Suppressor macrophage (primary cell): ENCODE data around the gene RABL6.

Experiments used
- DNase-seq, 4 experiments: peaks; one replicate each; pipeline ENCODE4 v3.0.0-alpha.2; 2020 to 2022

Gene RABL6

GRCh38 chr9:136848393-136849037 lies 40.8 kb downstream of the RABL6 start:
- peak; percentile 14 to 54 (median 34) for DNase-seq

DNA sequence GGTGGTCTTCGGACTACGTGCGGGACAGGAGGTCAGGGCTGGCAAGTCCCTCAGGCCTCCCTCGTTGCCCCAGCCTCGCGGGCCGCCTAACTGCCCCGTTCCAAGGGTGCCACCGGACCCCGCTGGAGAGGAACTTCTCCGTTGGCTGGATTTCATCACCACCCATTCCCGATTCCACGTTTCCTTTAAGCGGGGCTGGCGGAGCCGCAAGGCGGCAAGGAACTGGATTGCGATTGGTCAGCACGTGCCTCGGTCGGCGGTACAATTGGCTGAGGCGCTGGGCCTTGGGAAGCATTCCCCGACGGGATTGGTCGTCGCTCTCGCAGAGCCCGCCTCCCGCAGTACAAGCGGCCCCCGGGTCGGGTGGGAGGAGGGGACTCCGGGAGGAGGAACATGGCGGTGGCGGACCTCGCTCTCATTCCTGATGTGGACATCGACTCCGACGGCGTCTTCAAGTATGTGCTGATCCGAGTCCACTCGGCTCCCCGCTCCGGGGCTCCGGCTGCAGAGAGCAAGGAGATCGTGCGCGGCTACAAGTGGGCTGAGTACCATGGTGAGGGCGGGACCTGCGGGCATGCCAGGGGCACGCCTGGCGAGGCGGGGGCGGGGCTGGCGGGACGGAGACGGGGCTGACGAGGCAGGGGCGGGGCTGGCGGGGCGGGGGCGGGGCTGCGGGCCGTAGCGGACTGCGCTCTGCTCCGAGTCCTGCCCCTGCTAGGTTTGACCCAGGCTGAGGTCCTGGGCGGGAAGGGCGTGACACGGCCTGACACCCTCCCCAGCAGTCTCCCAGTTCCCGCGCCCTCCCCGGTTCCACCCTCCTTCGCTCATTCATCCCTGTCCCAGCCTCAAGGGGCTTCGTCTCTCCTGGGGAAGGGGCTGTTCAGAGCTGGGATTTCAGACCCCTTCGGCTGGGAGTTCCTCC lies 41.6 kb downstream of the RABL6 start, which contains the start of gene PHPT1:
Gene PHPT1 (plus strand): TSS at position 372 of the 922 bp plus-strand sequence. CDS start 22 bp downstream, at position 394.
- DNase-seq = peak; percentile 99 to 100 (median 100)

DNA sequence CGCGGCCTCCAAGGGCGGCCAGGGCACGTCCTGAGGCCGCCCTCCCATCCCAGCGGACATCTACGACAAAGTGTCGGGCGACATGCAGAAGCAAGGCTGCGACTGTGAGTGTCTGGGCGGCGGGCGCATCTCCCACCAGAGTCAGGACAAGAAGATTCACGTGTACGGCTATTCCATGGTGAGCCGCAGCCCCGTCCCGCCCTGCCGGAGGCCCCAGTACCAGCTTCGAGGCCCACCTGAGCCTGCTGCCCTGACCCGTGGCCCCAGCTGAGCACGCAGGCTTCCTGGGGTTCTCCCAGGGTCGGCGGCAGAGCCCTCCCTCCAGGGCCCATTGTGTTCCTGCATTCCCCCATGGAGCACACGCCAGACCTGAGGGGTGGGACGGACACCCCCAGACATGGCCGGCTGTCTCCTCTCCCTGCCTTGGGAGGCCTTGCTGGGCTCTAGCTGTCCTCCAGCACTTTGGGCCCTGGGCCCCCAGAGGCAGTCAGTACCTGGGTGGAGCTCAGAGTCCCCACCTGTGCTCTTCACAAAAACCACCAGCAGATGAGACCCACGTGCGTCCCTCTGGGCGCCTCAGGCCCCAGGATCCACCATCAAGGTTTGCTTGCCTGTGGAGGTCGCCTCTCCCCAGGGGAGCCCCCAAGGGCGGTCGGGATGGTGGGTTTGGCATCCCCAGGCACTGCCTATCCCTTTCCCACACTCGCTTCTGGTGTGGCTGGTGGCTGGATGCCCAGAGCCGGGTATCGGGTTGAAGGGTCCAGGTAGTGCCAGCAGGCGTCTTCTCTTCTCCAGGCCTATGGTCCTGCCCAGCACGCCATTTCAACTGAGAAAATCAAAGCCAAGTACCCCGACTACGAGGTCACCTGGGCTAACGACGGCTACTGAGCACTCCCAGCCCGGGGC lies 42.5 kb downstream of the RABL6 start:
- no peak for DNase-seq

- DNase-seq = peak in 1 of 4 experiments; percentile 1
These were observed 43.4 kb downstream of the RABL6 start for GRCh38 chr9:136850866-136851775.

GRCh38 chr9:136851941-136852663 lies 44.4 kb downstream of the RABL6 start, which contains the start of gene MAMDC4:
TSS of gene MAMDC4 (plus strand) at chr9:136852346. CDS start at chr9:136852417, 71 bp downstream.
- no peak for DNase-seq

- peak in 1 of 4 experiments; percentile 1 for DNase-seq
These were observed 45.2 kb downstream of the RABL6 start for GRCh38 chr9:136852664-136853595.

GRCh38 chr9:136853596-136854112 lies 45.9 kb downstream of the RABL6 start:
- DNase-seq = peak in 1 of 4 experiments; percentile 2

GRCh38 chr9:136854113-136854841 lies 46.5 kb downstream of the RABL6 start:
- DNase-seq = peak in 1 of 4 experiments; percentile 1

GRCh38 chr9:136854842-136855460 lies 47.2 kb downstream of the RABL6 start:
- peak in 1 of 4 experiments; percentile 0 for DNase-seq

DNA sequence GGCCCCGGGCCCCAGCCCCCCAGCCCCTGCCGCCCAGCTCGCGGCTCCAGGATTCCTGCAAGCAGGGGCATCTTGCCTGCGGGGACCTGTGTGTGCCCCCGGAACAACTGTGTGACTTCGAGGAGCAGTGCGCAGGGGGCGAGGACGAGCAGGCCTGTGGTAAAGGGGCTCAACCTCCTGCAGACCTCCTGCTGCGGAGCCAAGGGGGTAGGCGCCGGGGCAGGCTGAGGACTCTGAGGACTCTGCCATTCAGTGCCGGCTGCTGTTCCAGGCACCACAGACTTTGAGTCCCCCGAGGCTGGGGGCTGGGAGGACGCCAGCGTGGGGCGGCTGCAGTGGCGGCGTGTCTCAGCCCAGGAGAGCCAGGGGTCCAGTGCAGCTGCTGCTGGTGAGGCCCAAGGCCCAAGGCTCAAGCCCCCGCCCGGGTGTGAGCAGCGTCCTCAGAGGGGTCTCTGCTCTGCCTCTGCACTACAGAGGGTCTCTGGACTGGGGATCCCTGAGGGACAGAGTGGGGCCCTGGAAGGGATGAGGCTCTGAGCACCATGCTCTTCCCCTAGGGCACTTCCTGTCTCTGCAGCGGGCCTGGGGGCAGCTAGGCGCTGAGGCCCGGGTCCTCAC lies 47.8 kb downstream of the RABL6 start:
- no peak for DNase-seq

GRCh38 chr9:136856079-136856476 lies 48.3 kb downstream of the RABL6 start:
- DNase-seq = no peak

DNA sequence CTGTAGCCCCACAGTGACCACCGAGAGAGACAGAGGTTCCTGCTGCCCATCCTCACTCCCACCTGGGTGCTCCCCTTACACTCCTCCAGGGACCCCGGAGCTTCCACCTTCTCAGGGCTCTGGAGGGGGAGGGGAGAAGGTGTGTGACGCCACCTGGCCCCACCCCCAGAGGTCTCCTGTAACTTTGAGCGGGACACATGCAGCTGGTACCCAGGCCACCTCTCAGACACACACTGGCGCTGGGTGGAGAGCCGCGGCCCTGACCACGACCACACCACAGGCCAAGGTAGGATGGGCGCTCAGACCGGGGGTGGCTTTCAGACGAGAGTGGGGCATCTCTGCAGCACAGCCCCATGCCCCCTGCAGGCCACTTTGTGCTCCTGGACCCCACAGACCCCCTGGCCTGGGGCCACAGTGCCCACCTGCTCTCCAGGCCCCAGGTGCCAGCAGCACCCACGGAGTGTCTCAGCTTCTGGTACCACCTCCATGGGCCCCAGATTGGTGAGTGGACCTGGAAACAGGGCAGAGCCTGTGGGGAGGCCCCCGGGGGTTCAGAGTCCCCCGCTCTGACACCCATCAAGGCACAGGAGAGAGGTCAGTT lies 48.9 kb downstream of the RABL6 start:
- no peak for DNase-seq

DNA sequence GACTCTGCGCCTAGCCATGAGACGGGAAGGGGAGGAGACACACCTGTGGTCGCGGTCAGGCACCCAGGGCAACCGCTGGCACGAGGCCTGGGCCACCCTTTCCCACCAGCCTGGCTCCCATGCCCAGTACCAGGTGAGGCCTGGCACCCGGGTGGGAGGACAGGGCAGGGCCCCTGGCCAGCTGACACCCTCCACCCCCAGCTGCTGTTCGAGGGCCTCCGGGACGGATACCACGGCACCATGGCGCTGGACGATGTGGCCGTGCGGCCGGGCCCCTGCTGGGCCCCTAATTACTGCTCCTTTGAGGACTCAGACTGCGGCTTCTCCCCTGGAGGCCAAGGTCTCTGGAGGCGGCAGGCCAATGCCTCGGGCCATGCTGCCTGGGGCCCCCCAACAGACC lies 49.4 kb downstream of the RABL6 start:
- no peak for DNase-seq

- no peak for DNase-seq
These were observed 50.0 kb downstream of the RABL6 start for GRCh38 chr9:136857581-136858412.

DNA sequence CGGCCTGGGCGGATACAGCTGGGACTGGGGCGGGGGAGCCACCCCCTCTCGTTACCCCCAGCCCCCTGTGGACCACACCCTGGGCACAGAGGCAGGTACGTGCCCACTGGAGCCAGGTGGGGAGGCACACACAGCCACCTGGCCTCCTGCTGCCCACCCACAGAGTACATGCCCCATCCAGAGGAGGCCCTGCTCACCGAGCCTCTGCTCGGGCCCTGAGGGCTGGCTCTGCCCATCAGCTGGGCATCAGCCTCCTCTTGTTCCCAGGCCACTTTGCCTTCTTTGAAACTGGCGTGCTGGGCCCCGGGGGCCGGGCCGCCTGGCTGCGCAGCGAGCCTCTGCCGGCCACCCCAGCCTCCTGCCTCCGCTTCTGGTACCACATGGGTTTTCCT lies 50.7 kb downstream of the RABL6 start:
- no peak for DNase-seq
